Thyroid gland (tissue), 4 donors: Measurements from ENCODE around the gene HDGFL3. TPM values are rescaled to one million over a fixed set of nuclear protein-coding genes. Genes with fewer than 3 reads are reported as not detected.
A peak's percentile ranks its signal among the peaks of the same experiment; 100 is the strongest.

Experiments used
- DNase-seq, 2 donors: peaks; one replicate each; pipeline ENCODE4 v3.0.0-alpha.2; 2019
- H3K27ac ChIP-seq, 3 donors: fragments of 200-600 bp; sonication (generic); 1 replicate in 2 of 3; 2 replicates in 1 of 3; pipeline ENCODE4 v1.5.1; 2016 to 2019; ENCODE audit warnings: mild to moderate bottlenecking in 1 of 3, moderate library complexity in 1 of 3
- H3K27me3 ChIP-seq: fragments of 200-600 bp; sonication (generic); one replicate; pipeline ENCODE4 v1.5.1; 2019
- H3K36me3 ChIP-seq, 2 donors: fragments of 200-600 bp; sonication (generic); one replicate each; pipeline ENCODE4 v1.5.1; 2016 to 2019
- H3K4me1 ChIP-seq, 2 donors: fragments of 200-600 bp; sonication (generic); one replicate each; pipeline ENCODE4 v1.5.1; 2017 to 2019
- H3K4me3 ChIP-seq, 3 donors: fragments of 200-600 bp; sonication (generic); replicated peaks in 1 of 3; 1 replicate in 2 of 3; 2 replicates in 1 of 3; pipeline ENCODE4 v1.5.1; 2016; ENCODE audit warnings: mild to moderate bottlenecking in 1 of 3
- H3K9me3 ChIP-seq: fragments of 200-600 bp; sonication (generic); one replicate; pipeline ENCODE4 v1.5.1; 2017
- CTCF ChIP-seq, 6 experiments: fragments of 200-600 bp in 3 of 6; fragments of 450-650 bp in 3 of 6; sonication (generic) in 3 of 6; IDR thresholded peaks; one replicate each; pipeline ENCODE4 v1.5.1; 2016 to 2019; ENCODE audit warnings: antibody characterized with exemption in 6 of 6, mild to moderate bottlenecking in 2 of 6, inconsistent platforms in 1 of 6, moderate library complexity in 1 of 6
- POLR2A ChIP-seq, 2 donors: fragments of 450-650 bp; IDR thresholded peaks; one replicate each; pipeline ENCODE4 v1.6.1; 2017; ENCODE audit warnings: antibody characterized with exemption in 2 of 2, mild to moderate bottlenecking in 2 of 2, moderate library complexity in 1 of 2
- WGBS, 2 donors: methylation state at CpG; one replicate each; pipeline ENCODE4 v1.1.5; 2017; 5-methylcytosine and 5-hydroxymethylcytosine counted together
- intact Hi-C: fragments of 100-400 bp; cut with DNase I; formaldehyde crosslinking; loops from one replicate; pipeline ENCODE4 v1.15.1; 2023
- total RNA-seq, 4 donors: library from RNA; depleted of rRNA; stranded (reverse); fragments of >200 nt; gene quantifications; one replicate each; pipeline ENCODE4 v1.2.3, GENCODE V29; 2016

The HDGFL3 gene
- total RNA-seq, 4 donors from 2014 or later: 26.8 to 53.2 (median 41.5) TPM

GRCh38 chr15:83115831-83116565, 91.6 kb downstream of the HDGFL3 start:
- peaks cover 0 to 12% of the 10 kb centered on the region in 2 donors for H3K4me1 ChIP-seq
- H3K9me3 ChIP-seq: no peaks in the 10 kb centered on the region
- H3K4me3 ChIP-seq: no peak overlapping the region
- H3K27ac ChIP-seq: no peak overlapping the region
- intact Hi-C loops: no loop called here
- DNase-seq: no peak
- no peaks in the 10 kb centered on the region for H3K27me3 ChIP-seq
- 90 to 92% methylated on average over 11 of the region's 11 CpGs for WGBS, 2 donors
- H3K36me3 ChIP-seq: no peaks in the 10 kb centered on the region
- TF ChIP-seq POLR2A (IDR thresholded peaks at IDR 0.05) (no peak), CTCF (IDR thresholded peaks at IDR 0.05) (no peak)

DNA sequence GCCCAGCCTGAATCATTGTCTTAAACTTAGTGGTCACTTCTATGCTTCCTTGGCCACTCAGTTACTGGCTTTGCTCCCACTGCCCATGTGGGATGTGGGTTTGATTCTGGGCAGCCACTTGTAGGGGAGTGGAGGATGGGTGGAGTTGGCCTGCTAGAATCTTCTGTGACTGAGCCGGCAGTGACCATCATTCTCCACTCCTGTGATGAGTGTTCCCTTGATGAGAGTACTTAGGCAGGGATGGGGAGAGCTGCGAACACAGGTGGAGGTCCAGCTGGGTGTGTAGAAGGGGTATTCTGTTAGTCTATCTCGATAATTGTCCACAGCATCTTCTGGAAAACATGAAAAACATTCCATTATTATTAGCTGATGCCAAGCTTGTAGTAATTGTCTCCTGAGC, 92.2 kb downstream of the HDGFL3 start:
- 75 to 79% methylated on average over 2 to 3 of the region's 3 CpGs for WGBS, 2 donors
- TF ChIP-seq POLR2A (IDR thresholded peaks at IDR 0.05) (no peak), CTCF (IDR thresholded peaks at IDR 0.05) (no peak)

GRCh38 chr15:83114856-83115255, 92.8 kb downstream of the HDGFL3 start:
- no peaks in the 10 kb centered on the region for H3K27me3 ChIP-seq
- peaks cover 0 to 22% of the 10 kb centered on the region in 2 donors for H3K4me1 ChIP-seq
- no peaks in the 10 kb centered on the region for H3K36me3 ChIP-seq
- no peak overlapping the region for H3K27ac ChIP-seq
- H3K4me3 ChIP-seq: no peak overlapping the region
- WGBS, 2 donors: 96 to 97% methylated on average over 6 of the region's 6 CpGs
- H3K9me3 ChIP-seq: no peaks in the 10 kb centered on the region
- no peak for DNase-seq
- no peak for TF ChIP-seq CTCF (IDR thresholded peaks at IDR 0.05)
- TF ChIP-seq POLR2A (IDR thresholded peaks at IDR 0.05): no peak
- intact Hi-C loops: no loop called here

More for the DNA sequence above, 92.2 kb downstream of the HDGFL3 start:
- Histone ChIP-seq H3K27ac (no peak overlapping the region), H3K27me3 (no peaks in the 10 kb centered on the region), H3K4me1 (peaks cover 0 to 17% of the 10 kb centered on the region in 2 donors), H3K36me3 (no peaks in the 10 kb centered on the region), H3K4me3 (no peak overlapping the region), H3K9me3 (no peaks in the 10 kb centered on the region)
- no peak for DNase-seq
- intact Hi-C loops: no loop called here

GRCh38 chr15:83113881-83114674, 93.5 kb downstream of the HDGFL3 start:
- Histone ChIP-seq H3K4me1 (peaks cover 0 to 26% of the 10 kb centered on the region in 2 donors), H3K36me3 (no peaks in the 10 kb centered on the region), H3K4me3 (no peak overlapping the region), H3K27me3 (no peaks in the 10 kb centered on the region), H3K9me3 (no peaks in the 10 kb centered on the region), H3K27ac (peak overlapping the region in 1 of 3 donors; percentile 10)
- no peak for DNase-seq
- intact Hi-C loops: no loop called here
- WGBS, 2 donors: 86 to 91% methylated on average over 5 of the region's 5 CpGs
- TF ChIP-seq POLR2A (IDR thresholded peaks at IDR 0.05) (no peak), CTCF (IDR thresholded peaks at IDR 0.05) (no peak)

- intact Hi-C loops: no loop called here
- DNase-seq: peak in 1 of 2 donors; percentile 14
- H3K9me3 ChIP-seq: no peaks in the 10 kb centered on the region
- no peaks in the 10 kb centered on the region for H3K27me3 ChIP-seq
- 42% methylated on average over 3 of the region's 3 CpGs; no CpG with 5 or more reads in 1 of the 2 donors for WGBS, 2 donors
- peak overlapping the region in 1 of 3 donors; percentile 24 for H3K27ac ChIP-seq
- no peak overlapping the region for H3K4me3 ChIP-seq
- H3K36me3 ChIP-seq: no peaks in the 10 kb centered on the region
- H3K4me1 ChIP-seq: peaks cover 7 to 31% of the 10 kb centered on the region in 2 donors
- no peak for TF ChIP-seq POLR2A (IDR thresholded peaks at IDR 0.05)
Measured at GRCh38 chr15:83112956-83113299, 94.7 kb downstream of the HDGFL3 start.
